Measurements from ENCODE around the gene DNAH12.
"Not testable (repeated sequence)": the region's sequence is repeated elsewhere in the genome, so short reads cannot be mapped to it uniquely, and the experiment has no call there.

The DNAH12 gene

GRCh38 chr3:57402675-57403074, 141.5 kb downstream of the DNAH12 start:
- no peak for DNase-seq (ENCODE audit: low spot score)

DNA sequence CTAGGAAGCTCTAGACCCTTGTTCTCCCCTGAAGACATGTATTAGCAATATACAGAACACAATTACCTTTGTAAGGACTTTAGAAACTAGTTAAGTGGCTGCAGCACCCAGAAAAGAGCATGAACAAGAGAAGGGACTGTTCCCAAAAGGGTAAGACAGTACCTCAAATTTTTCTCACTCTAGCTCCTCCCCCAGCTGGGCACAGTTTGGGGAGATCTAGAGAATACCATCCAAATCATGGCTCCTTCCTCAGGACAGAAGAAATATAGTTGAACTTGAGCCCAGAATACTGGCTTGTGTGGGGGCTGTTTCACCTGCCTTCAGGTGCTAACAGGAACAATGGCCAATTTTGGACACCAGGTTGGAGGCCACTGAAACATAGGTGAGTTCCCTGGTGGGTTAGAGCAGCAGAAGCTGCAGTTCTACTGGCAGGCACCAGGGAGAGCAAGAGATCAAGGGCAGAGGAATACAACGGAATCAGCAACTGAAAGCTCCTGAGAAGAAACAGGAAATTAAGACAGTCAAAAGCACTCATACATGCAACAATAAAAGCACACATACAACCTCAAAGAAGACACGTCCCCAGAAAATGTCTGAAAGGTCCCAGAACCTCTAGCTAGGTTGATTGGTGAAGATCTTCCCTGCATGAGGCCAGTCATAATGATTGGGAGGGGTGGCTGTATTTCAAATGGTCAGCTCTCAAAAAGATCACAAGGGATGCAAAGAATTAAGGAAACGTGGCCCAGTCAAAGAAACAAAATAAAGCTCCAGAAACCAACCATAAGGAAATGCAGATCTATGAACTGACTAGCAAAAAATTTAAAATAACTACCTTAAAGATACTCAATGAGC, 146.7 kb downstream of the DNAH12 start:
- DNase-seq (ENCODE audit: low spot score) = peak; percentile 70

DNA sequence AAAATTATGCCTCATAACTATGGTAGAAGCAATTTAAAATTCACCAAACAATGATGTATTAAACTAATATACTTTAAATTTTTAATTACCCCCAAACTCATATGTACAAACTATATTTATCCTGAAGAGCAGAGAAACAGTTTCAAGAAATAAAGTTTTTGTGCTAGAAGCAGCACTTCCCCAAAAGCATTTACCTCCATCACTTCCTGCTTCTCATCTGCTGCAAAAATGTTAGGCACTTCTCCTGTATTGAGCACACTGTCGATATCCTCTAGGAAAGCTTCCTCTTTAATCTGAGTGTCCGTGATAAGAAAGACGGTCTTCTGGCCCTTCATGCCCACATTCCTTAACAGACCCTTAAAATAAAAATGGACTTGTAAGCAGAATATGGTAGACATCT, 150.2 kb downstream of the DNAH12 start:
- no peak for DNase-seq (ENCODE audit: low spot score)

DNA sequence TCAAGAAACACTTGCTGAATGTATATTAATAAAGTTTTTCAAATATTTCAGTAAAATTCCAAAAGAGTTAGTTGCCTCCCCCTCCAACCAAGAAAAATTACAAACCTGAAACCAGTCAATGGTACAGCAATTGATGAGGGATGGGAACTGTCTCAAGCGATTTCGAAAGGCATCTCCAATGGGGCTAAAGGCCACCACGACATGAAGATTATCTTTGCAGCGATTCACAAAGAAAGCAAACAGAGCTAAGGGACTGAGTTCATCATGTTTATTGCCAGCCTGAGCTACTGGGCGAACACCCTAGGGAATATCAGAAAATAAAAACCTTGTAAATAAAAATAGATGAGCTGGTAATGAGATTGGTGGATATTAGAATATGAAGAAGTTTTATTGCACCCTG, 152.4 kb downstream of the DNAH12 start:
- no peak for DNase-seq (ENCODE audit: low spot score)

GRCh38 chr3:57389271-57389670, 154.9 kb downstream of the DNAH12 start:
- no peak for DNase-seq (ENCODE audit: low spot score)

DNA sequence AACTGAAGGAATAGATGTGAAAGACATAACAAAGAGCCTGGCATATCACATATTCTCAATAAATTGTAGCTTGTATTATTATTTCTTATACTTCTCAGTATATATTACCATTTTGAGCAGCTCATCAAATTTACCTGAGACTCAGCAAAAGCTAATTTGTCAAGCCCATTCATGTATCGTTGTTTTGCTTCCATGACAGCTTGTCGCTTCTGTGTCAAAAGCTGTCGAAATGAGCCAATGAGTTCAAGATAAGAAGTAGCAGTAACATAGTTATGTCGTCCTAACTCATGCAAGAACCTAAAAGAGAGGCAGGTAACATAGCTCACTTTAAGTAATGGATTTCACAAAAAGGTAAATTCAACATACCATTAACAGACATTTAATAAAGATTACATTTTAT, 157.8 kb downstream of the DNAH12 start:
- DNase-seq (ENCODE audit: low spot score) = no peak

DNA sequence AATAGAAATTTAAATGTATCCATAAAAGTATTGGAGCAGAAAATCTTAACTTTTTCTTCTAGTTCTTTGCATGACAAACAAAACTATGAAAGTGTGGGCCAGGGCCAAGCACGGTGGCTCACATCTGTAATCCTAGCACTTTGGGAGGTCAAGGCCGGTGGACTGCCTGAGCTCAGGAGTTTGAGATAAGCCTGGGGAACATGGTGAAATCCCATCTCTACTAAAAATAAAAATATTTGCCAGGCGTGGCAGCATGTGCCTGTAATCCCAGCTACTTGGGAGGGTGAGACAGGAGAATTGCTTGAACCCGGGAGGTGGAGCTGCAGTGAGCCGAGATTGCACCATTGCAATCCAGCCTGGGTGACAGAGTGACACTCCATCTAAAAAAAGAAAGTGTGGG, 158.6 kb downstream of the DNAH12 start:
- no peak for DNase-seq (ENCODE audit: low spot score)

- DNase-seq (ENCODE audit: low spot score) = no peak
Observed at GRCh38 chr3:57383838-57384237, 160.3 kb downstream of the DNAH12 start.

GRCh38 chr3:57383406-57383805, 160.7 kb downstream of the DNAH12 start:
- no peak for DNase-seq (ENCODE audit: low spot score)

GRCh38 chr3:57382933-57383332, 161.2 kb downstream of the DNAH12 start:
- DNase-seq (ENCODE audit: low spot score) = no peak

DNA sequence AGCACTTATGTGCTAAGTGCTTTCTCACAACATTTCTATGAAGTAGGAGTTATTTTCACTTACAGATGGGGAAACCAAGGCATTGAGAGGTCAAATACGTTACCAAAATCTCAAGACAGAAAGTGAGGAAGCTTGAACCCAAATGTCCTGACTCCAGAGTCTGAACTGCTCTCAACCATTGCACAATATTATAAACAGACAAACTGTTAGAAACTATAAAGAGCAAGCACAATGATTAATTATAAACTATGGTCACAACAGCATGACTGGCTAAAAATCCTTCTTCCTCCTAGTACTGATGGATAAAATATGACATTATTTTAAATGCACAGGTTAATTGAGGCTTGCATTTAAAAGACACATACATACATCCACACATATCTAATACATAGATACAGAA, 173.8 kb downstream of the DNAH12 start:
- DNase-seq (ENCODE audit: low spot score) = no peak

- DNase-seq (ENCODE audit: low spot score) = not testable (repeated sequence)
Observed at GRCh38 chr3:57365089-57365488, 179.1 kb downstream of the DNAH12 start.

DNA sequence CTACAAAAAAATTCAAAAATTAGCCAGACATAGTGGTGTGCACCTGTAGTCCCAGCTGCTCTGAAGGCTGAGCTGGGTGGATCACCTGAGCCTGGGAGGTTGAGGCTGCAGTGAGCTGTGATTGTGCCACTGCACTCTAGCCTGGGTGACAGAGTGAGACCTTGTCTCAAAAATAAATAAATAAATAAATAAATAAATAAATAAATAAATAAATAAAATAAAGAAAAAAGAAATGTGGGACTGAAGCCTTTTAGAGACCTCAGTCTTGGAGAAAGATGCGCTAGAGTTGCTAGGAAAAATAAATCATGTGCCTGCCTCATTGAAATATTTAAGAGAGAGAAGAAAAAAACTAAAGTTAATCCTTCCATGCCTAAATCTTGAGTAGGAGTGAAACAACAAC, 187.9 kb downstream of the DNAH12 start:
- not testable (repeated sequence) for DNase-seq (ENCODE audit: low spot score)

DNA sequence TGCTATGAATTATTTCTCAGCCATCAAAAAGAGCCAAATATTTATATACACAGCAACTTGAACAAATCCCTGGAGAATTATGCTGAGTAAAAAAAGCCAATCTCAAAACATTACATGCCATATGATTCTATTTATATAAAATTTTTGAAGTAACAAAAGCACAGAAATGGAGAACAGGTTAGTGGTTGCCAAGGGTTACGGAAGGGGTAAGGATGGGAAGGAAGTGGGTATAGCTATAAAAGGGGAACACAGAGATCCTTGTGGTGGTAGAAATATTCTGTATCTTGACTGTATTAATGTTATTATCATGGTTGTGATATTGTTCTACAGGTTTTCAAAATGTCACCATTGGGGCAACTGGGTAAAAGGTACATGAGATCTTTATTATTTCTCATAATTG, 189.4 kb downstream of the DNAH12 start:
- no peak for DNase-seq (ENCODE audit: low spot score)

DNA sequence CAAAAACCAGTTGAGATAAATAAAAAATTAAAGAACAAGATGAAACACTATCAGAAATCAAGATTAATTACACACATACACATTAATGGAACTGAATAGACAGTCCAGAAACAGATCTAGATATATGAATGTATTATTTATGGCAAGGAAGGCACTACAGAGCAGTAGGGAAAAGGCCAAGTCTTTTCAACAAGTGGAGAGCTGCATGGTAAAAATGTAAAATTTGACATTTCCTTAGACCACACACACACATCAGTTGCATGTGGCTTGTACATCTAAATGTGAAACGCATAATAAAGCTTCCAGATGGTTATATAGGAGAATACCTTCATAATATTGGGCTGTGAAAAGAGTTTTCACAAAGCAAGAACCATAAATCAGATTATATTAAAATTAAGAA, 193.9 kb downstream of the DNAH12 start:
- no peak for DNase-seq (ENCODE audit: low spot score)

DNA sequence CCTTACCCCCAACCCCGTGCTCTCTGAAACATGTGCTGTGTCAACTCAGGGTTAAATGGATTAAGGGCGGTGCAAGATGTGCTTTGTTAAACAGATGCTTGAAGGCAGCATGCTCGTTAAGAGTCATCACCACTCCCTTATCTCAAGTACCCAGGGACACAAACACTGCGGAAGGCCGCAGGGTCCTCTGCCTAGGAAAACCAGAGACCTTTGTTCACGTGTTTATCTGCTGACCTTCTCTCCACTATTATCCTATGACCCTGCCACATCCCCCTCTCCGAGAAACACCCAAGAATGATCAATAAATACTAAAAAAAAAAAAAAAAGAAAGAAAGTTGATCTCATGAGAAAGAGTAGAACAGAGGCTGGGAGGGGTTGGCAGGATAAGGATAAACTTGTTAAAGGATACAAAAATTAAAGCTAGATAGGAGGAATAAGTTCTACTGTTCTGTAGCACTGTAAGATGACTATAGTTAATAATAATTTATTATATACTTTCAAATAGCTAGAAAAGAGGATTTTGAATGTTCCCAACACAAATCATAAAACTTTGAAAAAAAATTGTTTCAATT, 205.0 kb downstream of the DNAH12 start:
- DNase-seq (ENCODE audit: low spot score) = not testable (repeated sequence)

DNA sequence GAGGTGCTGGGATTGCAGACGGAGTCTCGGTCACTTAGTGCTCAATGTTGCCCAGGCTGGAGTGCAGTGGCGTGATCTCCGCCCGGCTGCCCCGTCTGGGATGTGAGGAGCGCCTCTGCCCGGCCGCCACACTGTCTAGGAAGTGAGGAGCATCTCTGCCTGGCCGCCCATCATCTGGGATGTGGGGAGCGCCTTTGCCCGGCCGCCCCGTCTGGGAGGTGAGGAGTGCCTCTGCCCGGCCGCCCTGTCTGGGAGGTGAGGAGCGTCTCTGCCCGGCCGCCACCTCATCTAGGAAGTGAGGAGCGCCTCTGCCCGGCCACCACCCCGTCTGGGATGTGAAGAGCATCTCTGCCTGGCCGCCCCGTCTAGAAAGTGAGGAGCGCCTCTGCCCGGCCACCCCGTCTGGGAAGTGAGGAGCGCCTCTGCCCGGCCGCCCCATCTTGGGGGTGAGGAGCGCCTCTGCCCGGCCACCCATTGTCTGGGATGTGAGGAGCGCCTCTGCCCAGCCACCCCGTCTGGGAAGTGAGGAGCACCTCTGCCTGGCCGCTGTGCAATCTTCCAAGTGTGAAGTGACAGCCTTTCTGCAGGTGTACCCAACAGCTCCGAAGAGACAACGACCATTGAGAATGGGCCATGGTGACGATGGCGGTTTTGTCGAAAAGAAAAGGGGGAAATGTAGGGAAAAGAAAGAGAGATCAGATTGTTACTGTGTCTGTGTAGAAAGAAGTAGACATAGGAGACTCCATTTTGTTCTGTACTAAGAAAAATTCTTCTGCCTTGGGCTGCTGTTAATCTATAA, 205.7 kb downstream of the DNAH12 start:
- DNase-seq (ENCODE audit: low spot score) = not testable (repeated sequence)

- DNase-seq (ENCODE audit: low spot score) = no peak
Observed at GRCh38 chr3:57335283-57335938, 208.7 kb downstream of the DNAH12 start.

- DNase-seq (ENCODE audit: low spot score) = no peak
Observed at GRCh38 chr3:57331078-57331610, 213.0 kb downstream of the DNAH12 start.

DNA sequence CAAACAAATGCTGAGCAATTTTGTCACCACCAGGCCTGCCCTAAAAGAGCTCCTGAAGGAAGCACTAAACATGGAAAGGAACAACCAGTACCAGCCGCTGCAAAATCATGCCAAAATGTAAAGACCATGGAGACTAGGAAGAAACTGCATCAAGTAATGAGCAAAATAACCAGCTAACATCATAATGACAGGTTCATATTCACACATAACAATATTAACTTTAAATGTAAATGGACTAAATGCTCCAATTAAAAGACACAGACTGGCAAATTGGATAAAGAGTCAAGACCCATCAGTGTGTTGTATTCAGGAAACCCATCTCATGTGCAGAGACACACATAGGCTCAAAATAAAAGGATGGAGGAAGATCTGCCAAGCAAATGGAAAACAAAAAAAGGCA, 217.6 kb downstream of the DNAH12 start:
- not testable (repeated sequence) for DNase-seq (ENCODE audit: low spot score)

GRCh38 chr3:57314204-57314603, 229.9 kb downstream of the DNAH12 start:
- DNase-seq (ENCODE audit: low spot score) = no peak

DNA sequence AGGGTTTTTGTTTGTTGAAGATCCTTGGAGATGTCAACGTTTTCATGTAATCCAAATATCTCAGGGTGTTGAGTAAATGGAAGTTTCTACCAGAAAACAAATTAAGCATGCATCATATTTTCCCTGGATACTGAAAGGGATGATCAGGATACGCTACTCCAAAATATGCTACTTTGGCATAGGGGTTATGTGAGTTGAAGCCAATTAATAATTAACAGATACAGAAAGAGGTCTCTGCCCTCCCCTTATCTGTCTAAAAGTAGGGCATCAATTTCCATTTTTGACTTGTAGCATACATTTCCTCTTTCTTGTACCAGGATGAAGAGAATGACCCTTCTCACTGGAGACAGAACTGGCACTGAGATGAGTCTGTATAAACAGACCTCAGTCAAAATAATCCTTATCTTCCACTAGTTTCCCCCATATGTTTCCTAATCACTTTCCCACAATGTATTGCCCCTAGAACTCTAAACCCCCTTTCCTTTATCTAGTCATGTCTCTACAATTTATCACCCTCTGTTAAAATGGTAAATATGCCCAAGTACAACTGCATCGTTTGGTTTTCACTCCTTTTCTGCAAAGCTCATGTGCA, 234.3 kb downstream of the DNAH12 start:
- DNase-seq (ENCODE audit: low spot score) = no peak
